CD4-positive, alpha-beta T cell treated with Interleukin-2 at 100 ng/mL for 4 hours (primary cell): ENCODE results near the gene NAPG.
"Not testable (repeated sequence)": the region's sequence is repeated elsewhere in the genome, so short reads cannot be mapped to it uniquely, and the experiment has no call there.

ENCODE experiments used
- DNase-seq: peaks from one replicate; pipeline ENCODE4 v3.0.0-alpha.2; 2020; ENCODE audit warnings: low spot score

The NAPG gene

DNA sequence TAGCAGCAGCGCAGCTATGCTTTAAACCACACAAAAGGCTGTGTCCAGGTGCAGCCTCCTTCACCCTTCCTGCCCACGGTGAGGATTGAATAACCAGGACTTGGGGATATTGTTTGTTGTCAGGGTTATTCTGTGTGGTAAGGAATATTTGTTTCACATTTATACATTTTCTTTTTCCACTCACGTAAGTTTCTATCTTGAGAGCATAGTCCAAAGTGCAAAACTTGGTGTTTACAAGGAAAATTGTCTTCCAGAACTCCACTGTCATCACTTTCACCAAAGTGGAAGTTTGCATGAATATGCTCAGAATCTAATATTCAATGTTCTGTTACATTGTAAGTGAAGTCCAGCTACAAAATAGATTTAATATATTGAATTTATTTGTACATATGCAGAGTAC lies 26.4 kb downstream of the NAPG start:
- no peak for DNase-seq

DNA sequence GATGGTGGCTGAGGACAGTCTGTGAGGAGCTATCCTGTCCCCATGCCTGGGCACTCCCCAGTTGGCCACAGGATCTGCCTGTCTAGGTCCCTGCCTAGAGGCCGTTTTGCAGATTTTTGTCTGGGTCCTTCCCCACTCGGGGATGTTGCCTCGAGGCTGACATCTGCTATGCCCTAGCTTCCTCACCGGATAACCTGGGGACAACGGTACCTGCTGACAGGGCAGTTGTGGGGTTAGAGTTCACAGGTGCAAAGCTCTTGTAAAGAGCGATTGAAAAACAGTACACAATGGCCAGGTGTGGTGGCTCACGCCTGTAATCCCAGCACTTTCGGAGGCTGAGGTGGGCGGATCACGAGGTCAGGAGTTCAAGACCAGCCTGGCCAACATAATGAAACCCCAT lies 30.4 kb downstream of the NAPG start:
- DNase-seq: not testable (repeated sequence)

DNA sequence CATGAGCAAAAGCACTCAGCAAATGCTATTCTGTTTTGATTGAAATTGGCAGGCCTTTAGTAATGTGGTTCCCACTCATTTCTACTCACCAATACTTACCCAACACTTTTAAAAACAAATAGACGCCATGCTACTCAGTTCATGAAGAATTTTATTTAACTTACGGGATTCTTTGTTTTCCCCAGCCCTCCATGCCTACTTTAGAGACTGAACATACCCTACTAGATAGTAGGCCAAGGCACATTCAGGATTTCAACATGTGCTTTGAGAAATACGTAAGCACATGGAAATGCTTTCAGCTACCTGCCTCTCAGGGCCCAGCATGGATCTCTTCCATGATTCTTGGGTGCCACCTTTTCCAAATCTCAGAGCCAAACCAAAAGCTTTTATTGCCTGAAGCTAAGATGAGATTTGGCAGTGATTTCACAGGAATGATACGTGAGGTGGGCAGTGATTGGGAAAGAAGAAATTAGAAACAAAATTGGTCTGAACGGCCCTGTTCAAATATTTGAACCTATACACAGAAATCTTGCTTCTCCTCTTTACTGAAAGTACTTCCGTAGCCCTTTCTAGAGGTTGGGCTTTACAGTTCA lies 31.4 kb downstream of the NAPG start:
- DNase-seq: no peak

DNA sequence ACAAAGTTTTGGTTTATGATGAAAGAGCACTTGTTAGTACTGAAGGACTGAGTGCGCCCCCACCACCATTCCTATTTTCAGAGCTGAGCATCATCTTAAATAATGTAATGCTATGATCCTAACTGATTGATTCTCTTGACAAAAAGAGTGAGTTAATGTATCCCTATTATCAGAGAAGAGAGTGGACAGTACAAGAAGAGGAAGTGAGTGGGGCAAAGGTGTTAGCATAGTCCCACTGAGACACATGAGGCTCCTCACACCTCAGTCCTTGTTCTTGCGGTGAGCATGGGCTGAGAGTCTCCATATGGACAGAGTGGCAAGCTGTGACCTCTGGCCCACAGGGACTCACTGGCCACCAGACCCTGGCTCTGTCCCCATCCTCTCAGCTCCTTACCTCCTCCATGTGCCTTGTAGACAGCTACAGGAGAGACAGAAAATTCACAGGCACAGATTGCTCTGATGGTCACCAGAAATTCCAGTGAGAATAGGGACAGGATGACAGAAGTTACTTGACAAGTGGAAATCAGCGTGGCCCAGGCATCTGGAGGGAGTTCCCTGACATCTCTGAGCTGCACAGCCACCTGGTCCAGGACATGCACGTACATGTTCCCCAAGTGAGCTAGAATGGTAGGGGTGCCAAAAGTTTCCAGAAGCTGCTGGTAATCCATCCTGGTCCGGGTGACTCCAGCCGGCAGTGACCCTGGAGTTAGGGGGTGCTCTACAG lies 32.6 kb downstream of the NAPG start:
- no peak for DNase-seq

DNA sequence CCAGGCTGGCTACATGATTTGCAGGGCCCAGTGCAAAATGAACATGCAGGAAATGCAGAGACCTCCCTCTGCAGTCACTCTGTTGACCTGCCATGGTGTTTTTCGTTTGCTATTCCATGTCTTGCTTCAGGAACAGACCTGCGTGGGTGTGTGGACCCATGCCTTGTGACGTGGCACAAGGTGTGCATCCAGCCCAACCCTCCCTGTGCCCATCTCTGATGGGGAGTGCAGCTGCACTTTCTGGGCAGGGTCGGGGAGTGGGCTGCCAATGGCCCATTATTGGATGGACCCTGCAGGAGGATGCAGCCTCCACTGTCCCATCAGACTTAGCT lies 33.1 kb downstream of the NAPG start:
- no peak for DNase-seq

DNA sequence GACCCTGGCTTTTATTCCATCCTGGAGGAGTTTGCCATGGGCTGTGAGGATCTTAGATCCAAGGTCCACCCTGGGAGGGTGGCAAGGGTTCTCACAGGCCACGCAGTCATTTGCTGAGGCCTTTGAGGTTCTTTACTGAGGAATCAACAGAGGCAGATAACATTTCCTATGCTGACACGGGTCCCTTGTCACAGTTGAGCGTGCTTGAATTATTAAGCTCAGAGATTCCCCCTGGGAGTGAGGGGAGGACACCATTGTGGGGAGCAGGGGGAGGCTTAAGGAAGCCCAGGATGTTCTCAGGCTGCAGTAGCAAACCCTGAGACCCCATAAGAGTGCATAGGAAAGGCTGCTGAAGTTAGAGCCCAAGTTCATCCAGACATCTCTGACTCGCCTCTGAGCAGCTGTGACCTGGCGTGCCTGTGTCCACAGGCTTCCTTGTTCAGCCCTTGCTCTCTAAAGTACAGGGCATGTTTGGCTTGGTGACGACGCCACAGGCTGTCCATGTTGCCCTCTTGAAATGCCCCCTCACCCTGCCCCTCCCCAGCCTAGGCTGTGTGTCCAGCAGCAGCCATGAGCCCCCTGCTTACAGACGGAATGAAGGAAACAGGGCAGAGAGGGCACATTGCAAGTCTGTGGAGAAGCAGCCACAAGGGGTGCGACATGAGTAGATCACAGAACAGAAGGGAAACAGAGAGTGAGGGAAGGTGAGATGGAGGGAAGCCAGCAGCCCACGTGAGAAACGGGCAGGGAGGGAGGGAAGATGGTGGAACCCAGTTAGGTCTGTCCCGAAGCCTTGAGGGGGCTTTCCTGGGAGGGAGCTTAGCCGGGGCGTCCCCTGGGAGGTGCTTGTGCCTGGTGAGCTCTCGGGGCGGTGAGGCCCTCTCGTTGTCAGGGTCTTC lies 34.0 kb downstream of the NAPG start:
- DNase-seq: no peak

DNA sequence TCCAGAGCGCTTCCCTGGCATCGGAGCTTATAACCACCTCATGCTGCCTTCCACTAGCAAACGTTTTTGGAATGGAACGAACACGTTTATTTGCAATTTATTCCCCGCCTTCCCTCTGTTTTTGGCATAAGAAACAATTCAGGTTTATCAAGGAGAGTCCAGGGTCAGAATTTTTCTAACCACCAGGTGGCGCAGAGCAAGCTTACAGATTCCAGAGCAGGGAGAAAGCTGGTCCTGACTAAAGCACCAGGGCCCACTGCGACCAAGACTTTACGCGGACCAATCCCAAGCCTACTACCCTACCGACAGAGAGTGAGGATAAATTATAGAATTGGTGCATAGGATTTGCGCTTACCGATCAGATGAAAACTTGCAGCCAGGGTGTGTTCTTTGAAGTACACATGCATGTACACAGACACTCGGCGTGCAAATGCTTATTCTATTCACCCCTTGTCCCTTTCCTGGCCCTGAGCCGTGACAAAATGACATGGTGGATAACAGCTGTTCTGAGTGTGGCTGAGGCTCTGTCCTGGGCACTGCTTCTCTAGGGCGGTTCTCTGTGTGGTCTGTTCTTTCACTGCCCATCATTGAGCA lies 34.7 kb downstream of the NAPG start:
- peak; percentile 53 for DNase-seq

DNA sequence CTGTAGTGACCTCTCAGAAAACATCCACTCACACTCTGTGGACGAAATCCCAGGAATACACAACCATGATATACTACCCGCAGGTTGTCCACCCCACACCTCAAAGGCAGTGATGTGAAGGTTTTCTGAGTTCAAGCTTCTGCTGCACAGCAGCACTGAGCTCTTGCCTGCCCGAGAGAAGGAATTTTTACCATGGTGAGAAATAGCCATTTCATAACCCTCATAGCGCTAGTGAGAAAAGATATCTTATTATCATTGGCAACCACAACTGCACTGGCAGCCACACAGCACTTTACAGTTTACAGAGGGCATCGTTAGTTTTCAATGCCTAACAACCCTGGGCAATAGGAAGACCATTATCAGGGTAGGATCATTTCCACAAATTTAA lies 36.9 kb downstream of the NAPG start:
- DNase-seq: no peak

DNA sequence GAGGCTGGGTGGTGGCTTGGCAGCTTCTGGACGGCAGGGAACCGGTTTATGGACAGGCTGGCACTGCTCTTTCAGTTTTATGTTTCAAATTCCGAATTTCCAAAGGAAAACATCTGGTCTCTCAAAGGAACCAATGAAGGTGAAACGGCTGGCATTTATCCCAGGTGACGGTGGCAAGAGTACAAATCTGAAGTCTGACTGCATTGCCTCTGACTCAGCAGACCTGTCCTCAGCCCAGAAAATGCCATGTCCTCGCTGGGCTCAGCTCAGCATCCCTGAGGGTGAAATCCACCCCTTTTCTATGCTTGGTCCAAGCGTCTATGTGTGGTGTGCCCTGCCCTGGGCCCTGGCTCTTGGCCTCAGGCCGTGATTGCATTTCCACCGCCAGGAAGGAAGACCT lies 38.1 kb downstream of the NAPG start:
- no peak for DNase-seq

DNA sequence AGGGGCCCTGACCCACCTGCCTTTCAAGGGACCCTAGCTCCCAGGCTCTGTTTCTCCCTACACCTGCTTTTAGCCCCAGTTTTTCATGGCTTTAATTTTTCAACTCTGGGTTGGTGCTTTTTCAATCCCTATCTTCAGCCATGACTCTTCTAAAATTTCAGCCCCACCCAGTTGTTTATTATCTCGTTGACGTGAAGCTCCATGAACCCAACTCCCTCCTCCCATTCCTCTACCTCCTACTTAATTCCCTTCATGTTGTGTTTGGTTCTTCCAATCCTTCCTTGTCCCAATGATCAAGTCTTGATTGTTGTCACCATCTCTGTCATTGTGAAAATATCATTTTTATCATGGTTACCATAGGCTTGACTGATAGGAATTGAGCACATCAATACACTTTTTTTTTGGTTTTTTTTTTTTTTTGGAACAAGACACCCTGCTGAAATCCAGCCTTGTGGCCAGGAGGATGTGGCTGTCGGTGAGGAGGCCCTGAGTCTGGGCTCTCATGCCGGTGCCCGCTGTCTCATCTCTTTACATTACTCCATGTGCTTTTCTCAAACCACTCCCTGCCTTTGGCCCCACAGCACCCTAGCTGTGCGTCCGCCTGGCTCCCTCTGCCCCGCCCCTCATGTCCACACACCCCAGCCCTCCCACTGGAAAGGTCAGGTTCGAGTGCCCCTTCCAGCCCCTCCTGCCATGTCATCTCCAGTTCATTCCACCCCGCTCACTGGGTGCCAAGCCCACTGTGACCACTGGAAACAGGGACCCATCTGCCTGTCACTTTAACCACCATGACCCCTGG lies 39.3 kb downstream of the NAPG start:
- DNase-seq: no peak

DNA sequence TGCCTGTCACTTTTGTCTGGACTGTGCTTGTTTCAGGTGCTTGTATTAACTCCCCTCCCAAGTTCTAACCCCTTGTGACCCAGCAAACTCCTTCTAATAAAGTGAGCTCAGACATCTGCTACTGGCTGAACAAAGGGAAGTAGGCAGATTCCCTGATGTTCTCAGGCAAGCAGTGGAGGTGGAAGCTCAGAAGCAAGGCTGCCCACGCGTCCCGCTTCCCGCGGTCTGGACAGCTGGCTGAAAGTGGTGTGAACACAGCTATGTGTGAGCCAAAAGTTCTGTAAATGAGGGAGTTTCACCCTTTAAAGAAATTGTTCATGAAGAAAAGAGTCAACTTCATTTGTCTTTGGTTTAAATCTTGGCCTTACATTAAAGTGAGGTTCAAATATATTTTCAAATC lies 40.0 kb downstream of the NAPG start:
- DNase-seq: no peak

DNA sequence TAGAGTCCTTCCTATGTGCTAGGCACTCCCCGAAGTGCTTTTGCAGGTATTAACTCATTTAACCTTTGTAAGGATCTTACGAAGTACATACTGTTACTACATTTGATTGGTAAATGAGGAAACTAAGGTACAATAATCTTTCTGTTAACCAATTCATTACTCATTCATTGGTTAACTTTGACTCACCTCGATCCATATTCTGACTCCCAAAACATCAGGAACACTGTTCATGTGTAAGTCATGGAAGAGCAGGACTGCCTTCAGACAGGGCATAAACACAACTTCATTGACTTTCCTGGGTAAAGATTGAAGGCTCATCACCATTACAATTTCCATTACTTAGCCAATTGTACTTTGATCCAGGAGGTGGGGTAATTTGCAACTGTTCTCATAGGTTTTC lies 40.6 kb downstream of the NAPG start:
- no peak for DNase-seq

DNA sequence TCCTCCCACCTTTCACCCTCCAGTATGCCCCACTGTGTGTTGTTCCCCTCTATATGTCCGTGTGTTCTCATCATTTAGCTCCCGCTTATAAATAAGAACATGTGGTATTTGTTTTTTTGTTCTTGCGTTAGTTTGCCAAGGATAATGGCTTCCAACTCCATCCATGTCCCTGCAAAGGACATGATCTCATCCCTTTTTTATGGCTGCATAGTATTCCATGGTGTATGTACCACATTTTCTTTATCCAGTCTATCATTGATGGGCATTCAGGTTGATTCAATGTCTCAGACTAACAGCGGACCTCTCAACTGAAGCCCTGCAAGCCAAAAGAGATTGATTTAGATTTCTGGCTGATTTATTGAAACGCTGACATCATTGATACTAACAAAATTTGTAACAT lies 44.1 kb downstream of the NAPG start:
- not testable (repeated sequence) for DNase-seq

DNA sequence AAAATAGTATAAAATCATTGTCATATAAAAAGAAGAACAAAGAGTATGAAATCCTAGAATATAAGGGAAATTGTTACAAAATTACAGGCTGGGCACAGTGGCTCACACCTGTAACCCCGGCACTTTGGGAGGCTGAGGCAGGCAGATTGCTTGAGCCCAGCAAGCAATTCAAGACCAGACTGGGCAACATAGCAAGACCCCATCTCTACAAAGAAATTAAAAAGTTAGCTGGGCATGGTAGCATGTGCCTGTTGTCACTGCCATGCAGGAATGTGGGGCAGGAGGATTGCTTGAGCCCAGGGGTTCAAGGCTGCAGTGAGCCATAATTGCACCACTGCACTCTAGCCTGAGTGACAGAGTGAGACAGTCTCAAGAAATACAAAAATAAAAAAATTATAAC lies 44.8 kb downstream of the NAPG start:
- DNase-seq: no peak

DNA sequence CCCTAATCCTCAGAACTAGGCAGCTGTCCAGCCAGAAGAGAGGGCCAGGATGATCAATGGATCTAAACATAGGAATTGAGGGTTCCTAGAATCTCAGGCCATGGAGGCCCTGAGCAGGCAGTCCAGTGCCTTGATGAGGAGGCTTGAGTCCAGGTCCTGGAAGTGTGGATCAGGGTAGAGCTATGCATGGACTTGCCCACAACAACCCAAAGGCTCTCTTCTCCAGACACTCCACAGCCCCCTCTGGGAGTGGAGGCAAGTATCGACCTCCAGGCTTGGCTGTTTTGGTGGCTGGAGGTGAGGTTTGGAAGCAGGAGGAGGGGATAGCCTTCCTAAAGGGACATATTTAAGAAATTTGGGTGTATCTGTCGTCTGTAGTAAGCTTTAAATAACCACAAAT lies 45.7 kb downstream of the NAPG start:
- DNase-seq: no peak

DNA sequence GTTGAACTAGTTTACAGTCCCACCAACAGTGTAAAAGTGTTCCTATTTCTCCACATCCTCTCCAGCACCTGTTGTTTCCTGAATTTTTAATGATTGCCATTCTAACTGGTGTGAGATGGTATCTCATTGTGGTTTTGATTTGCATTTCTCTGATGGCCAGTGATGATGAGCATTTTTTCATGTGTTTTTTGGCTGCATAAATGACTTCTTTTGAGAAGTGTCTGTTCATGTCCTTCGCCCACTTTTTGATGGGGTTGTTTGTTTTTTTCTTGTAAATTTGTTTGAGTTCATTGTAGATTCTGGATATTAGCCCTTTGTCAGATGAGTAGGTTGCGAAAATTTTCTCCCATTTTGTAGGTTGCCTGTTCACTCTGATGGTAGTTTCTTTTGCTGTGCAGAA lies 47.4 kb downstream of the NAPG start:
- DNase-seq: not testable (repeated sequence)

DNA sequence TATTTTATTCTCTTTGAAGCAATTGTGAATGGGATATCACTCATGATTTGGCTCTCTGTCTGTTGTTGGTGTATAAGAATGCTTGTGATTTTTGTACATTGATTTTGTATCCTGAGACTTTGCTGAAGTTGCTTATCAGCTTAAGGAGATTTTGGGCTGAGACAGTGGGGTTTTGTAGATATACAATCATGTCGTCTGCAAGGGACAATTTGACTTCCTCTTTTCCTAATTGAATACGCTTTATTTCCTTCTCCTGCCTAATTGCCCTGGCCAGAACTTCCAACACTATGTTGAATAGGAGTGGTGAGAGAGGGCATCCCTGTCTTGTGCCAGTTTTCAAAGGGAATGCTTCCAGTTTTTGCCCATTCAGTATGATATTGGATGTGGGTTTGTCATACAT lies 48.6 kb downstream of the NAPG start:
- not testable (repeated sequence) for DNase-seq

DNA sequence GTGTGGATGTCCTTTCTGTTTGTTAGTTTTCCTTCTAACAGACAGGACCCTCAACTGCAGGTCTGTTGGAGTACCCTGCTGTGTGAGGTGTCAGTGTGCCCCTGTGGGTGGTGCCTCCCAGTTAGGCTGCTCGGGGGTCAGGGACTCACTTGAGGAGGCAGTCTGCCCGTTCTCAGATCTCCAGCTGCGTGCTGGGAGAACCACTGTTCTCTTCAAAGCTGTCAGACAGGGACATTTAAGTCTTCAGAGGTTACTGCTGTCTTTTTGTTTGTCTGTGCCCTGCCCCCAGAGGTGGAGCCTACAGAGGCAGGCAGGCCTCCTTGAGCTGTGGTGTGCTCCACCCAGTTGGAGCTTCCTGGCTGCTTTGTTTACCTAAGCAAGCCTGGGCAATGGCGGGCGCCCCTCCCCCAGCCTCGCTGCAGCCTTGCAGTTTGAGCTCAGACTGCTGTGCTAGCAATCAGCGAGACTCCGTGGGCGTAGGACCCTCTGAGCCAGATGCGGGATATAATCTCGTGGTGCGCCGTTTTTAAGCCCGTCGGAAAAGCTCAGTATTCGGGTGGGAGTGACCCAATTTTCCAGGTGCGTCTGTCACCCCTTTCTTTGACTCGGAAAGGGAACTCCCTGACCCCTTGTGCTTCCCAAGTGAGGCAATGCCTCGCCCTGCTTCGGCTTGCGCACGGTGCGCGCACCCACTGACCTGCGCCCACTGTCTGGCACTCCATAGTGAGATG lies 52.2 kb downstream of the NAPG start:
- DNase-seq: not testable (repeated sequence)

DNA sequence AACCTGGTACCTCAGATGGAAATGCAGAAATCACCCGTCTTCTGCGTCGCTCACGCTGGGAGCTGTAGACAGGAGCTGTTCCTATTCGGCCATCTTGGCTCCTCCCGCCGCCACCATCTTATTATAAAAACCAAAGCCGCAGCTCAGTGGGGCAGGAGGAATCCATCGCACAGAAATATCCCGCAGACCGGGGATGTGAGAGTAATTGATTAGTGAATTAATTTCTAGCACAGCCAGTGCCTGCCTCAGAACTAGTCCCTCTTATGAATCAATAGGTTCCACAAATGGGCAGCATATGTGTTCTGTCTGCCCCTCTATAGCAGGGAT lies 52.7 kb downstream of the NAPG start:
- not testable (repeated sequence) for DNase-seq

DNA sequence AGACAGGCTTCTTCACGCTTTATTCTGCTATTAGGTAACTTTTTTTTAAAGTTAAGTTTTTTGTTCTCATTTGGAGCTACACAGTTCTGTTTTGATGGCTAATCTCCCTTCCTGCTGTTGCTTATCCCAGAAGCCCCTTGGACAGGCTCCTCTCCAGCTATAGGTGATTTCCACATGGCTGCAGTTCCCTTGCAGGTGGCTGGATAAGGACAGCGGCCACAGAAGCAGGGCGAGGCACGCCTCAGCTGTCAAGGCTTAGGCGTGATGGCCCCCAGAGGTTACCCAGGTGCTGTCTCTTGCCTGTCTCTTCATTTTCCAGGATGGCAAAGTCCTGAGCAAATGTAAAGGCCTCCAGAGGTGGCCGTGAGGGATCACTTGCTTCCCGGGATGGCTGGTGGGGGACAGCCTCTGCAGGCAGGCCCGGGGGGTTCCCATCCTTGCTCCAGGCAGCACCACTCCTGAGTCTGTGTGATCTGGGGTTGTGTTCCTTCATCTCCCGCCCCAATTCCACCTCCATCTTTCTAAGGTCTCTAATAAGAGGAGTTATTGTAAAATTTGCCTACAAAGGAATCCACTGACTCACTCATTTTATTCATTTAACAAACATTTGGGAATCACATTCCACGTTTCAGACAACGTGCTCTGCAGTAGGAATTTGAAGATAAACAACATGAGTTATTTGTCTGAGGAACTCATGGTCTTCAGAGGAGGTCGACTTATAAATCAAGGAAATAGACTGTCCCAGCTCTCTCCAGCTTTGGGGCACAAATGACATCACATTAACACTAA lies 53.4 kb downstream of the NAPG start:
- DNase-seq: no peak

DNA sequence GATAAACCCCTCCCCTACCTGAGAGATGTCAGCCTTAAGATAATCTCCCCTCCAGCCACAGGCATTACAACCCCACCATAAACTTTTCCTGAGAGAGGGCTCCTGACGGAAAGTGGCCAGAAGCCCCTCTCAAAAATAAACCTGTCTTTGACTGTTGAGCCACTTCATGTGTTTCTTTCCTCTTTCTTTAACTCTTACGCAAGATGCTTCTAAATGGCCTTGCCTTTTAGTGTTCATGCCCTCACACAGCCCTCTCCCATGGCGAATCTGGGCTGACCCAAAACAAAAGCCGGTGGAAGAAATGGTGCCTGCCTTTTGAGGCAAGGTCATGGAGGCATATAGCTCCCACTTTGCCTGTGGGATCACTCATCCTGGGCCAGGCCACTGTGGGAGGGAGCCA lies 54.4 kb downstream of the NAPG start:
- no peak for DNase-seq
